ENCODE data around the gene TLR9. TPM values are rescaled to one million over a fixed set of nuclear protein-coding genes. Genes with fewer than 3 reads are reported as not detected.

TLR9 gene
- total RNA-seq, 4 donors from 2014 or later, result 0.19 TPM; not detected in 3

DNA sequence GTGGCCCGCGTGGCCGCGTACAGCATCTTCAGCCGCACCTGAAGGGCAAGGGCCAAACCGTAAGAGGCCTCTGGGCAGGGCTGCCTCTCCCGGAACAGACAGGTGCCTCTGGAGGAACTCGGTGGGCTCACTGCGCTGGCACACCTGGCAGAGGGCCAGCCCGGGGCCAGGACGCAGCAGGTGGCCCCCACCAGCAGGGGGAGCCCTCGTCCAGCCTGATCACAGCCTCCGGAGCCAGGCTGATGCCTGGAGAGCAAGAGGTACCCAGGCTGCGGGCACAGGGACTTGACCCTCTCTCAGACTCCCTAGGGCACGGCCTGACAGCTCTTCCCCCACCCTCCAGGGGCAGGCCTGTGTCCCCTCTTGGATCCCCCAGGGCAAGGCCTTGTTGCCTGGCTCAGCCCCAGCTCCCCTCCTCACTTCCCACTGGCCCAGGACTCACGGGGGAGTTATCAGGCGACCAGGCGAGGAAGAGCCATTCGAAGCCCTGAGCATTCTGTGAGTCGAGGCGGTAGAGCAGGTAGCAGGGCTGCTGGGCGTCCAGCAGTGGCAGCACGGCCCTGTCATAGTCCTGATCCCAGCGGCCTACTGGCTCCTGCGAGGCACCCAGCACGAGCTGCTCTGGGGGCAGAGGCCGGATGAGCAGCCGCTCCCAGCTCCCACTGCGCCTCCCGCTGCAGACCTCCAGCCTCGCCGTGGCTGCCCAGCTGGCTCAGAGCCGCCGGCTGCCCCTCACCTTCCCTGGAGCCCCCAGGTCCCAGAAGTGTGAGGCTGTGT, 6.2 kb upstream of the TLR9 start:
- ATAC-seq (ENCODE audit: low FRiP score) (peak; percentile 11), DNase-seq (ENCODE audit: low spot score) (peak; percentile 49)
- TF ChIP-seq, protein P1, sequence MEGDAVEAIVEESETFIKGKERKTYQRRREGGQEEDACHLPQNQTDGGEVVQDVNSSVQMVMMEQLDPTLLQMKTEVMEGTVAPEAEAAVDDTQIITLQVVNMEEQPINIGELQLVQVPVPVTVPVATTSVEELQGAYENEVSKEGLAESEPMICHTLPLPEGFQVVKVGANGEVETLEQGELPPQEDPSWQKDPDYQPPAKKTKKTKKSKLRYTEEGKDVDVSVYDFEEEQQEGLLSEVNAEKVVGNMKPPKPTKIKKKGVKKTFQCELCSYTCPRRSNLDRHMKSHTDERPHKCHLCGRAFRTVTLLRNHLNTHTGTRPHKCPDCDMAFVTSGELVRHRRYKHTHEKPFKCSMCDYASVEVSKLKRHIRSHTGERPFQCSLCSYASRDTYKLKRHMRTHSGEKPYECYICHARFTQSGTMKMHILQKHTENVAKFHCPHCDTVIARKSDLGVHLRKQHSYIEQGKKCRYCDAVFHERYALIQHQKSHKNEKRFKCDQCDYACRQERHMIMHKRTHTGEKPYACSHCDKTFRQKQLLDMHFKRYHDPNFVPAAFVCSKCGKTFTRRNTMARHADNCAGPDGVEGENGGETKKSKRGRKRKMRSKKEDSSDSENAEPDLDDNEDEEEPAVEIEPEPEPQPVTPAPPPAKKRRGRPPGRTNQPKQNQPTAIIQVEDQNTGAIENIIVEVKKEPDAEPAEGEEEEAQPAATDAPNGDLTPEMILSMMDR (IDR thresholded peaks at IDR 0.05), result peak in 1 of 3 donors; percentile 45

DNA sequence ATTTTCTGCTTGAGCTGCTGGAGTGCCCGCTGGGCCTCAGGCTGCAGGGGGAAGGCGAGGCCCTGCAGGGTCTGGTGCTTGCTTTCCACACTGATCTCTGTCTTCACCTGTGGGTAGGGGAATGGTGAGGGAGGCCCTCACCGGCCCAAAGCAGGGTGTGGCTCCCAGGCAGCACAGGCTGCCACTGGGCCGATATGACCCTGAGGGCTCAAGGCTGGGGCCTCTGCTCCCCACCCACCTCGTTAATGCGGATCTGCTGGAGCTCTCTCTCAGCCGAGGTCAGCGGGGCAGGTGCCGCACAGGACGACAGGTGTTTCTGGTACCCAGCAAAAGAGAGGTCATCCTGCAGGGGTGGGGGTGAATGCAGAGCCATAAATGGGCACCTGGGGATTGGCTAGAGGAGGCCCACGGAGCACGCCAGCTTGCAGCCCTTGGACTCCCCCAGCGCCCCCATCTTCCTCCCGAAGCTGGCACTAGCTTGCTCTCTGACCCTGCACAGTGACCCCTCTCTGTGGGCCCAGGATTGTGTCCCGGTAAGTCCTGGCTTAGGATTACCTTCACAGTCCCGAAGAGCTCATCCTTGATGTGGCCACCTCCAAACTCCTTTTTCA, 5.5 kb upstream of the TLR9 start:
- ATAC-seq (ENCODE audit: low FRiP score) (no peak), DNase-seq (ENCODE audit: low spot score) (no peak)
- TF ChIP-seq, protein P1 (IDR thresholded peaks at IDR 0.05), result no peak

DNA sequence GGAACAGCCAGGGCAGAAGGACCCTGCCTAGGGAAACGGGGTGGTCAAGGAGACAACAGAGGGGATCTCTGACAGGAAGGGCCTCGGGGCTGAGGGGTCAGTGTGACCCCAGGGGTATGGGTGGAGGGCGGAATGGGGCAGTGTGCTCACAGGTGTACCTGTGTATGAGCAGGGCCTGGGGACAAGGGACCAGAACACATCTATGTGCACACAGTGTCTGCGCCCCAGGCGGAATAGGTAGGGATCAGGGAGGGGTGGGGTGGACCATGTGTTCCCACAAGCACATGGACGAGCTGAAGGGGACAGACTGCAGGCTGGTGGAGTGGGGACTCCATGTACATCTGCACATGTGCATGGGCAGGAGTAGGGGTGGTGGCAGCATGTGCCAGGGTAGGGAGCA, 5.0 kb upstream of the TLR9 start:
- TF ChIP-seq, protein P1 (IDR thresholded peaks at IDR 0.05), result no peak
- ATAC-seq (ENCODE audit: low FRiP score), result no peak

DNA sequence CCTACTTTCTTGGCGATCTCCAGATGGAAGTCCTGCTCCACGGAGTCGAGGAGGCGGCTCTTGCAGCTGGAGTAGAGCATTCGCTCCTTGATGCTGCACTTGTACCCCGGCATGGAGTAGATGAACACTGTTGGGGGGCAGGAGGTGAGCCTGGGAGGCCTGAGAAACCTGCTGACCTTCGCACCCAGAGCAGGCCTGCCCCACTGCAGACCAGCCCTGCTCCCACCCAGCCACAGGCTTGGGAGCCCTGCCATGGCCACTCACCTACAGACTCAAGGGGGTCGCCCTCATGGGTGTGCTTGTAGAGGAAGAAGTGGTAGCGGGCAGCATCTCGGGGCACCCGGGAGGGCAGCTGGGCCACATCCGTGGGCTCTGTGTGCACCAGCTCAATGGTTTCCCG, 4.2 kb upstream of the TLR9 start:
- TF ChIP-seq, protein P1 (IDR thresholded peaks at IDR 0.05), result no peak
- DNase-seq (ENCODE audit: low spot score), result no peak
- no peak for ATAC-seq (ENCODE audit: low FRiP score)

More for the DNA sequence above, 5.0 kb upstream of the TLR9 start:
- DNase-seq (ENCODE audit: low spot score), result no peak

DNA sequence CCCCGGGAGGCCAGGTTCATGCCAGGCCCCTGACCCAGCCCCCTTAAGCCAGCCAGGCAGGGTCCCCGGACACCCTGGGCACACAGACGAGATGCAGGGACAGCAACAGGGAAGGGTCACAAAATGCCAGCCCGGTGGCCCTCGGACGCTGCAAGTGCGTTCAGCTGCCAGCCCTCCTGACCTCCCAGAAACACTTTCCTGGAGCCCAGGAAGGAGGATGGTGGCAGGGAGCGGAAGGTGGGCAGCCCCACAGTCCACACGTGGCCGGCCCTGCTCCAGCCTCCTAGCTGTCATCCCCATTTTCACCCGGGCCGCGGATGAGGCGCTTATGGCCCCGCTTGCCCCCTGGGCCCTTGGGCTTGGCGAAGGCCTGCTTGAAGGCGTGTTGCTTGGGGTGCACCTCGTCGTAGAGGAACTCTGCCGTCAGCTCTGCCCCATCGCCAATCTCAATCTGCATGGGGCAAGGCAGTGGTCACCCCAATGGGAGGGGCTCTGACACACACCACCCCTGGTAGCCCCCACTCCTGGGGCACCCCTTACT, 3.4 kb upstream of the TLR9 start:
- DNase-seq (ENCODE audit: low spot score) (no peak), ATAC-seq (ENCODE audit: low FRiP score) (no peak)
- TF ChIP-seq, protein P1 (IDR thresholded peaks at IDR 0.05), result no peak

DNA sequence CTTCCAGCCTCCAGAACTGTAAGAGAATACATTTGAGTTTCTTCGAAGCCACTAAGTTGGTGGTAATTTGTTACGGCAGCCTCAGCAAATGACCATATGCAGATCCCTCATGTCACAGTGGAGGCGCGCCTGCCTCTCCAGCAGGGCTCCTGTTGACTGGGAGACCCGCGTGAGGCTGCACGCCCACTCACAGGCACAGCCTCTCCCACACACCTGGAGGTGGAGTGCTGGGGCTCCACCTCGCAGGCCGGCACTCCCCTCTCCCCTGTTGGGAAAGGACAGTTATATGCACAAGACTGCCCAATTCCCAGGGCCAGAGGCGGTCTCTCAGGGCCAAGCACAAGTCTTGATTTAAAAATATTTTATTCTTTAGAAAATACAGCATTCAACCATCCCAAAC, 2.8 kb upstream of the TLR9 start:
- no peak for DNase-seq (ENCODE audit: low spot score)
- no peak for ATAC-seq (ENCODE audit: low FRiP score)
- TF ChIP-seq, protein P1 (IDR thresholded peaks at IDR 0.05), result no peak
